Glutamatergic neuron (in vitro differentiated cells): ENCODE data around the gene MPG. TPM values are rescaled to one million over a fixed set of nuclear protein-coding genes. Genes with fewer than 3 reads are reported as not detected.

Experiments used
- DNase-seq: peaks from one replicate; pipeline ENCODE4 v3.0.0; 2022
- H3K27ac Mint-ChIP-seq: one replicate; pipeline ENCODE4 v1.8.0; 2020; ENCODE audit warnings: mild to moderate bottlenecking, mixed read lengths, inconsistent platforms; ENCODE audit not compliant: unreplicated experiment
- H3K27me3 Mint-ChIP-seq: one replicate; pipeline ENCODE4 v1.8.0; 2020; ENCODE audit warnings: mild to moderate bottlenecking, moderate library complexity, mixed read lengths, inconsistent platforms; ENCODE audit not compliant: unreplicated experiment
- H3K36me3 Mint-ChIP-seq: one replicate; pipeline ENCODE4 v1.8.0; 2020; ENCODE audit warnings: mild to moderate bottlenecking, mixed read lengths, inconsistent platforms; ENCODE audit not compliant: unreplicated experiment
- H3K4me1 Mint-ChIP-seq: one replicate; pipeline ENCODE4 v1.8.0; 2020; ENCODE audit warnings: mild to moderate bottlenecking, low read depth, mixed read lengths, inconsistent platforms; ENCODE audit not compliant: unreplicated experiment
- H3K4me3 Mint-ChIP-seq: one replicate; pipeline ENCODE4 v1.8.0; 2020; ENCODE audit warnings: mild to moderate bottlenecking, mixed read lengths, inconsistent platforms; ENCODE audit not compliant: unreplicated experiment
- H3K9me3 Mint-ChIP-seq: one replicate; pipeline ENCODE4 v1.8.0; 2020; ENCODE audit warnings: mild to moderate bottlenecking, moderate library complexity, mixed read lengths, inconsistent platforms; ENCODE audit not compliant: unreplicated experiment
- total RNA-seq: library from RNA; stranded (reverse); fragmentation: NEBNext Ultra II Directional; extraction: Animal tissue kit (Norgen Biotek cat#: 25700); gene quantifications from one replicate; pipeline ENCODE4 v1.2.1, GENCODE V29; 2021; ENCODE audit not compliant: unreplicated experiment
- TF ChIP-seq, protein P1 (sequence below): fragments of 200-600 bp; sonication (generic); IDR thresholded peaks from one replicate; pipeline ENCODE4 v1.5.0; 2021; ENCODE audit not compliant: partially characterized antibody, unreplicated experiment

The MPG gene
- total RNA-seq, 1 donor from 2014 or later: 24.7 TPM

DNA sequence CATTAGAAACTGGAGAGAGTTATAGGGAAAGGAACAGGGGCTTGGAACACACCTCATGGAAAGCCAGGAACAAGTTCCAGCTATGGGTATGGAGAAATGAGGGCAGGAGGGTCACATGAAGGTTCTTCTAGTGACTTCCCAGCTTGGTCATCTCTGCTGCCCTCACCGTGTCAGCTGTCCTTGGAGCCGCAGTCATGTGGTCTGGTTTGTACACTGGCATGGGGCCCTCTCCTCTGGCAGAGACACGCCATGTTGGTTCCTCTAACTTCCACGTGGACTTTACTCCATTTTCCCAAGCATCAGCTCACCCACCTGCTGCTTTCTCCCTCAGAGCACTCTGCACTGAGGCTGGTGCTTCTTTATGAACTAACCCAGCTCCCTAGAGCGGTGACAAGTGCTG lies 26.3 kb downstream of the MPG start:
- peaks cover 4% of the 10 kb centered on the region for H3K9me3 Mint-ChIP-seq
- H3K27me3 Mint-ChIP-seq: peaks cover 7% of the 10 kb centered on the region
- TF ChIP-seq, protein P1, sequence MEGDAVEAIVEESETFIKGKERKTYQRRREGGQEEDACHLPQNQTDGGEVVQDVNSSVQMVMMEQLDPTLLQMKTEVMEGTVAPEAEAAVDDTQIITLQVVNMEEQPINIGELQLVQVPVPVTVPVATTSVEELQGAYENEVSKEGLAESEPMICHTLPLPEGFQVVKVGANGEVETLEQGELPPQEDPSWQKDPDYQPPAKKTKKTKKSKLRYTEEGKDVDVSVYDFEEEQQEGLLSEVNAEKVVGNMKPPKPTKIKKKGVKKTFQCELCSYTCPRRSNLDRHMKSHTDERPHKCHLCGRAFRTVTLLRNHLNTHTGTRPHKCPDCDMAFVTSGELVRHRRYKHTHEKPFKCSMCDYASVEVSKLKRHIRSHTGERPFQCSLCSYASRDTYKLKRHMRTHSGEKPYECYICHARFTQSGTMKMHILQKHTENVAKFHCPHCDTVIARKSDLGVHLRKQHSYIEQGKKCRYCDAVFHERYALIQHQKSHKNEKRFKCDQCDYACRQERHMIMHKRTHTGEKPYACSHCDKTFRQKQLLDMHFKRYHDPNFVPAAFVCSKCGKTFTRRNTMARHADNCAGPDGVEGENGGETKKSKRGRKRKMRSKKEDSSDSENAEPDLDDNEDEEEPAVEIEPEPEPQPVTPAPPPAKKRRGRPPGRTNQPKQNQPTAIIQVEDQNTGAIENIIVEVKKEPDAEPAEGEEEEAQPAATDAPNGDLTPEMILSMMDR: no peak
- H3K36me3 Mint-ChIP-seq: no peaks in the 10 kb centered on the region
- DNase-seq: no peak
- peaks cover 13% of the 10 kb centered on the region for H3K4me1 Mint-ChIP-seq
- H3K27ac Mint-ChIP-seq: no peak overlapping the region
- no peak overlapping the region for H3K4me3 Mint-ChIP-seq

DNA sequence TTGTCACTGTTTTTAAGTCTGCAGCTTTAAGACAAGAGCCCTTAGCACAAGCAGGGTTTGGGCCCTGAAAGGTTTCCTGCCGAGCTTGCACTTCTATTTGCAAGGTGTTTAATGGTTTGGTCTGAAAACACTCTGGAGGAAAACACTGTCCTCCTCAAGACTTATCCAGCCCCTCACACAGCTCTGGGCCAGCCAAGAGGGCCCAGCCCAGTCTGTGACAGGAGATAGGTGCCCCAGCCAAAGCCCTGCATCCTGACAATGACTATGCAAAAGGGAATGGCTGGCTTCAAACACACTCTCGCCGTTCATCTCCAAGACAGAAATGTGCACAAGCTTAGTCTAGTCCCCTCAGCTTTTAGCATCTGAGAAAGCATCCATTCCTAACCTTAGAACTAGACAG lies 26.9 kb downstream of the MPG start:
- Mint-ChIP-seq H3K27me3 (peaks cover 10% of the 10 kb centered on the region), H3K9me3 (peaks cover 4% of the 10 kb centered on the region), H3K4me1 (peaks cover 12% of the 10 kb centered on the region), H3K36me3 (no peaks in the 10 kb centered on the region), H3K27ac (no peak overlapping the region), H3K4me3 (no peak overlapping the region)
- TF ChIP-seq, protein P1: no peak
- no peak for DNase-seq

DNA sequence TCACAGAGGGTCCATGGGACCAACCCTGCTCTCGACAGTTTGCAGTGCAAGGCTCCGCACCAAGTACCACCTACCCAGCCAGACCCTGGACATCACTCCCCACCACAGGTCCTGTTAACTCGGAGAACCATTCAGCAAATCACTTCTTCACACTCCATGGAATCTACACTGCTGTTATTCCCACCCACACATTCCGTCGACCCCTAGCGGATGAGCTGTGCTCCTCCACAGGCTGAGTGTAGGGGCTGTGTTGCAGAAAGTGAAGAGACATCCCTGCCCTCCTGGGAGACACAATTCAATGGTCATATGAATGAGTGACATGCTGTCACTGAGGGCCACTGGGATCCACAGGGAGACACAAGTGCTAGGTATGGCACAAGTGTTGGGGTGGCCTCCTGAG lies 27.5 kb downstream of the MPG start:
- TF ChIP-seq, protein P1: no peak
- H3K27me3 Mint-ChIP-seq: peaks cover 10% of the 10 kb centered on the region
- peaks cover 4% of the 10 kb centered on the region for H3K9me3 Mint-ChIP-seq
- peaks cover 8% of the 10 kb centered on the region for H3K4me1 Mint-ChIP-seq
- H3K4me3 Mint-ChIP-seq: no peak overlapping the region
- DNase-seq: no peak
- H3K27ac Mint-ChIP-seq: no peak overlapping the region
- no peaks in the 10 kb centered on the region for H3K36me3 Mint-ChIP-seq

DNA sequence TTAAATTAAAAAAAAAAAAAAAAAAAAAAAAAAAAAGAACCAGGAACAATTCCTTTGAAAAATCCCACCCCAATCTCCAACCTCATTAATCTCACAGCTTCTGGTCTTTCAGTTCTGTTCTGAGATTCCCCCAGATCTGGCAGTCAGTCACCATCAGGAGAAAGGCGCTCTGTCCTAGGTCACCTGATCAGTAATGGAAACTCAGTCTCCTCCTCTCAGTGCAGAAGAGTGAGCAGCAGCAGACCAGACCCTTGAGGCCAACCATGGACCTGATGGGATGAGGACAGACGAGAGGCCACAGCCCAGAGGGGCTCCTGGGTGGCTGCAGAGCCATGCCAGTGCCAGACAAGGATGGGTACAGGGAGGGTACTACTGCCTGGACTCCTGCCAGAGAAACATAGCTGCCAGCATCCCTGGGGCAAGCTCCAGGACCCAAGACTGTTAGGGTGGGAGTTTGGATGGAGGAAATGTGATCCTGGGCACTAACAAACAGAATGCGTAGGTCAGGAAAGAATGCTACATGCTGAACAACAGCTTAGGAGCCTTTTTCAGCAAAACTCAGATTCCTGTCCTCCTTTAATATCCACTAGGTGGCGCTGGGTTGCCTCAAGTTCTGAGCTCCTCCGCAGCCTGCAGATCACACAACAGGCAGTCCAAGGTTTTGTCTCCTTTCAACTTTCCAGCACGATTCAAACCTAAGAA lies 28.7 kb downstream of the MPG start:
- Mint-ChIP-seq H3K36me3 (no peaks in the 10 kb centered on the region), H3K9me3 (no peaks in the 10 kb centered on the region), H3K4me3 (no peak overlapping the region), H3K4me1 (peaks cover 8% of the 10 kb centered on the region), H3K27me3 (peaks cover 7% of the 10 kb centered on the region), H3K27ac (no peak overlapping the region)
- TF ChIP-seq, protein P1: peak; percentile 82
- peak; percentile 52 for DNase-seq

DNA sequence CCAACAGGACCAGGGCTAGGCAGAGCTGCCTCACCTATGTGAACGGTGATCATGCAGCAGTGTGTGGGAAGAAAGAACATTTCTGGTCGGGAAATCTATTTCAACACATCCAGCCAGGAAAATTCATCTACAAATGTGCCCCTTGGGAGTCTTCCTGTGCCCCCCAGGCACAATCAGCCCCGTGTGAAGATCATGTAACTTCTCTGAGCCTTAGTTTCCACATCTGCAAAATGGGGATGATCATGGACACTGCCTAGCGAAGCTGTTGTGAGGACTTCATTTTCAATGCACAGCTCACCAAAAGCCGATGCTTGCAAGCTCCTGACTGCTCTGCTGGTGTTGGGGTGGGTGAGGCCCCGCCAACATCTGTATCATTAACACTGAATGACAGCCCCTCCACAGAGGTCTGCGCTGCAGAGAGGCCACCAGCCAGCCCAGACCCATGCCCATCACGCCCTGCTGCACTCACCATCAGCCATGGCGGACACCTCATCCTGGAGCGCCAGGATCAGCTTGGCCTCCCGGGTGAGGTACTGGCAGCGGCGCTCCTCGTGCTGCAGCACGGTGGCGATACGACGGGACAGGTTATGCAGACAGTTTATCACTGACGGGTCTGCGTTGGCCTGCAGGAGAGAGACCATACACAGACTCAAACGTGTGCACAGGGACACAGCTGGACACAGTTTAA lies 34.3 kb downstream of the MPG start:
- no peaks in the 10 kb centered on the region for H3K36me3 Mint-ChIP-seq
- TF ChIP-seq, protein P1: no peak
- no peak overlapping the region for H3K4me3 Mint-ChIP-seq
- no peak overlapping the region for H3K27ac Mint-ChIP-seq
- no peaks in the 10 kb centered on the region for H3K4me1 Mint-ChIP-seq
- no peak for DNase-seq
- peaks cover 4% of the 10 kb centered on the region for H3K27me3 Mint-ChIP-seq
- H3K9me3 Mint-ChIP-seq: peaks cover 2% of the 10 kb centered on the region
